ENCODE results near the gene FOXL2.

GRCh38 chr3:138933068-138933668 lies 13.8 kb downstream of the FOXL2 start:
- no peak for TF ChIP-seq CTCF (conservative IDR thresholded peaks at IDR 0.05; ENCODE audit: low read depth, low read length)
- no peak for TF ChIP-seq EZH2 (IDR thresholded peaks at IDR 0.05; ENCODE audit: low read length, unreplicated experiment)
- TF ChIP-seq EZH2phosphoT487 (IDR thresholded peaks at IDR 0.05; ENCODE audit: borderline replicate concordance, low read length): no peak

All from PC-3 (cell line).